Transverse colon (tissue), 4 donors: Measurements from ENCODE around the gene FGD4.

ENCODE experiments used
- CTCF ChIP-seq, 5 experiments: fragments of 200-600 bp in 3 of 5; fragments of 450-650 bp in 2 of 5; sonication (generic) in 3 of 5; IDR thresholded peaks; 1 replicate in 2 of 5; 2 replicates in 3 of 5; pipeline ENCODE4 v1.5.1; 2016 to 2017; ENCODE audit warnings: antibody characterized with exemption in 5 of 5, inconsistent platforms in 3 of 5, mild to moderate bottlenecking in 2 of 5, moderate library complexity in 1 of 5
- POLR2A ChIP-seq: fragments of 450-650 bp; IDR thresholded peaks from one replicate; pipeline ENCODE4 v1.6.1; 2016; ENCODE audit warnings: antibody characterized with exemption, mild to moderate bottlenecking, moderate library complexity
- POLR2AphosphoS5 ChIP-seq, 3 donors: sonication (generic); formaldehyde crosslinking; IDR thresholded peaks; one replicate each; pipeline ENCODE4 v1.6.1; 2016; ENCODE audit warnings: antibody characterized with exemption in 3 of 3

- no peak for TF ChIP-seq POLR2A
- no peak for TF ChIP-seq POLR2AphosphoS5 (IDR thresholded peaks at IDR 0.05)
- TF ChIP-seq CTCF (IDR thresholded peaks at IDR 0.05): no peak
These were observed 146.1 kb downstream of the FGD4 start for GRCh38 chr12:32545413-32545980.
